OCI-LY3 (cell line): ENCODE measurements around the gene EEF1AKMT2.

Experiments used
- CTCF ChIP-seq: fragments of 200-600, 300-600 bp; sonication (generic); IDR thresholded peaks from 2 replicates; pipeline ENCODE4 v1.5.1; 2014; ENCODE audit warnings: antibody characterized with exemption, low read length, low read depth
- EZH2phosphoT487 ChIP-seq: fragments of 200-600 bp; shearing (Covaris generic); IDR thresholded peaks from 2 replicates; pipeline ENCODE4 v1.6.1; 2018; ENCODE audit warnings: antibody characterized with exemption, mixed run types, low read depth

GRCh38 chr10:124722798-124723783 lies 68.6 kb downstream of the EEF1AKMT2 start:
- TF ChIP-seq CTCF (no peak), EZH2phosphoT487 (no peak)
